K562 (cell line): ENCODE results near the gene C1orf198.

Experiments used
- BRCA1 ChIP-seq, 2 experiments: fragments of 450-650 bp in 1 of 2; sonication (generic) in 1 of 2; formaldehyde crosslinking in 1 of 2; IDR thresholded peaks; 2 replicates each; pipeline versions ENCODE4 v1.5.0 to v1.6.1; 2017 to 2020; ENCODE audit warnings: mild to moderate bottlenecking in 1 of 2, missing genetic modification reagents in 1 of 2
- CBX1 ChIP-seq: sonication (generic); IDR thresholded peaks from 2 replicates; pipeline ENCODE4 v1.6.1; 2016; ENCODE audit warnings: antibody characterized with exemption, low read depth, mild to moderate bottlenecking
- CBX8 ChIP-seq: fragments of 200-600 bp; sonication (generic); IDR thresholded peaks from 2 replicates; pipeline ENCODE4 v1.6.1; 2012; ENCODE audit warnings: borderline replicate concordance, mixed run types, low read depth, mild to moderate bottlenecking, moderate library complexity, mixed read lengths, low read length, control low read depth, inconsistent platforms; ENCODE audit not compliant: poor library complexity, severe bottlenecking; ENCODE audit errors: extremely low read depth
- CEBPB ChIP-seq: fragments of 450-650 bp; IDR thresholded peaks from 2 replicates; pipeline ENCODE4 v1.6.1; 2016; ENCODE audit warnings: missing genetic modification characterization, missing compliant biosample characterization
- POLR2A ChIP-seq: fragments of 450-650 bp; conservative IDR thresholded peaks from 2 replicates; pipeline ENCODE4 v1.6.1; 2016
- SIX5 ChIP-seq, 2 experiments: IDR thresholded peaks; 2 replicates each; pipeline ENCODE4 v1.6.1; 2011; ENCODE audit warnings: low read length in 2 of 2, borderline replicate concordance in 1 of 2, low read depth in 1 of 2, mild to moderate bottlenecking in 1 of 2, moderate library complexity in 1 of 2; ENCODE audit not compliant: insufficient read depth in 1 of 2
- SMARCA4 ChIP-seq: fragments of 450-650 bp; IDR thresholded peaks from 2 replicates; pipeline ENCODE4 v1.6.1; 2016
- STAT5B ChIP-seq: fragments of 250-450 bp; sonication (Bioruptor Pico); IDR thresholded peaks from 2 replicates; pipeline ENCODE4 v1.8.0; 2021; ENCODE audit warnings: mild to moderate bottlenecking, inconsistent platforms
- TF ChIP-seq, protein P1 (sequence below), 3 experiments: IDR thresholded peaks in 2 of 3; conservative IDR thresholded peaks in 1 of 3; 2 replicates each; pipeline ENCODE4 v1.5.1; 2011 to 2012; ENCODE audit warnings: low read length in 3 of 3, mild to moderate bottlenecking in 3 of 3, control low read depth in 2 of 3, improper control_type of control experiment in 1 of 3, inconsistent platforms in 1 of 3, low read depth in 1 of 3, mixed read lengths in 1 of 3, moderate library complexity in 1 of 3; ENCODE audit not compliant: insufficient read depth in 2 of 3
- TF ChIP-seq, protein P2 (sequence below), 2 experiments: fragments of 450-650 bp; formaldehyde crosslinking in 1 of 2; IDR thresholded peaks; 2 replicates each; pipeline versions ENCODE4 v1.4.0 to v1.6.1; 2014 to 2020; ENCODE audit warnings: mild to moderate bottlenecking in 2 of 2, borderline replicate concordance in 1 of 2, low read depth in 1 of 2
- TF ChIP-seq, protein P3 (sequence below): fragments of 250-450 bp; sonication (Bioruptor Pico); IDR thresholded peaks from 2 replicates; pipeline ENCODE4 v1.5.0; 2020; ENCODE audit warnings: mild to moderate bottlenecking
- TF ChIP-seq, protein P4 (sequence below): fragments of 450-650 bp; IDR thresholded peaks from 2 replicates; pipeline ENCODE4 v1.6.1; 2017; ENCODE audit warnings: mild to moderate bottlenecking, moderate library complexity

DNA sequence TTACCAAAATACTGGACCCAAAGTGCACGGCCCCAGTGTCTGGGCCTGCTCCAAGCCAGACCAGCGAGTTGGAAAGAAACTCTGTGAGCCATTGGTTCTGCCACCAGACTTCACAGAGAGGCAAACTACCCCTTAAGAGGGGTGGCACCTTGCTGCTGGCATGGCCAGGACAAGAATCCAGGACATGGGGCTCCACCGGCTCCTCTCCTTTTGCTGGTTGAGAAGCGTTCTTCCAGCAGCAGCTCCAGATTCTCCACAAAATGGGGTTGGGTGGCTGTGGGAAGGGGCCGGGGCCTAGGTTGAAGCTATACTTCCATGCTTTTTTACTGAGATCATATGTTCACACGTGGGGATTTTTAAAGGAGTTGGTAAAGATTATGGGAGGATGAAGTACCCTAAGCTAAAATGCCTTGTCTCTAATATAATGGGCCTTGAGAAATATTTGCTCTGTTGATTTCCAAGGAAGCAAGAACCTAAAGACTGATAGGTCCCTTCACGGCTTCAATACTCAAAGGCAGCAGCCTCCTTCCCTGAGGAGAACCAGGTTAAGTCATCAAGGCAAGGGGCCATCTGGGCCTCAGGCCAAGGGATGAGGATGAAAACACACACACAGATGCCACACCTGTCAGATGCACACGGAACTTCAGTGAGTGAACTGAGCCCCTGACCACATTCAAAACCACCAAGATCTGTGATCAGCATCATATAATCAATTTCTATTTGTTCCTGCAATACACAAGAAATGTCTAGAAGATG is 3.1 kb downstream of the C1orf198 start:
- TF ChIP-seq, protein P1, sequence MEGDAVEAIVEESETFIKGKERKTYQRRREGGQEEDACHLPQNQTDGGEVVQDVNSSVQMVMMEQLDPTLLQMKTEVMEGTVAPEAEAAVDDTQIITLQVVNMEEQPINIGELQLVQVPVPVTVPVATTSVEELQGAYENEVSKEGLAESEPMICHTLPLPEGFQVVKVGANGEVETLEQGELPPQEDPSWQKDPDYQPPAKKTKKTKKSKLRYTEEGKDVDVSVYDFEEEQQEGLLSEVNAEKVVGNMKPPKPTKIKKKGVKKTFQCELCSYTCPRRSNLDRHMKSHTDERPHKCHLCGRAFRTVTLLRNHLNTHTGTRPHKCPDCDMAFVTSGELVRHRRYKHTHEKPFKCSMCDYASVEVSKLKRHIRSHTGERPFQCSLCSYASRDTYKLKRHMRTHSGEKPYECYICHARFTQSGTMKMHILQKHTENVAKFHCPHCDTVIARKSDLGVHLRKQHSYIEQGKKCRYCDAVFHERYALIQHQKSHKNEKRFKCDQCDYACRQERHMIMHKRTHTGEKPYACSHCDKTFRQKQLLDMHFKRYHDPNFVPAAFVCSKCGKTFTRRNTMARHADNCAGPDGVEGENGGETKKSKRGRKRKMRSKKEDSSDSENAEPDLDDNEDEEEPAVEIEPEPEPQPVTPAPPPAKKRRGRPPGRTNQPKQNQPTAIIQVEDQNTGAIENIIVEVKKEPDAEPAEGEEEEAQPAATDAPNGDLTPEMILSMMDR (IDR thresholded peaks at IDR 0.05 in 2 of 3, conservative IDR thresholded peaks at IDR 0.05 in 1 of 3; ENCODE audit: insufficient read depth in 2 of 3, low read depth in 1 of 3, low read length in 3 of 3), result no peak
- TF ChIP-seq, protein P2, sequence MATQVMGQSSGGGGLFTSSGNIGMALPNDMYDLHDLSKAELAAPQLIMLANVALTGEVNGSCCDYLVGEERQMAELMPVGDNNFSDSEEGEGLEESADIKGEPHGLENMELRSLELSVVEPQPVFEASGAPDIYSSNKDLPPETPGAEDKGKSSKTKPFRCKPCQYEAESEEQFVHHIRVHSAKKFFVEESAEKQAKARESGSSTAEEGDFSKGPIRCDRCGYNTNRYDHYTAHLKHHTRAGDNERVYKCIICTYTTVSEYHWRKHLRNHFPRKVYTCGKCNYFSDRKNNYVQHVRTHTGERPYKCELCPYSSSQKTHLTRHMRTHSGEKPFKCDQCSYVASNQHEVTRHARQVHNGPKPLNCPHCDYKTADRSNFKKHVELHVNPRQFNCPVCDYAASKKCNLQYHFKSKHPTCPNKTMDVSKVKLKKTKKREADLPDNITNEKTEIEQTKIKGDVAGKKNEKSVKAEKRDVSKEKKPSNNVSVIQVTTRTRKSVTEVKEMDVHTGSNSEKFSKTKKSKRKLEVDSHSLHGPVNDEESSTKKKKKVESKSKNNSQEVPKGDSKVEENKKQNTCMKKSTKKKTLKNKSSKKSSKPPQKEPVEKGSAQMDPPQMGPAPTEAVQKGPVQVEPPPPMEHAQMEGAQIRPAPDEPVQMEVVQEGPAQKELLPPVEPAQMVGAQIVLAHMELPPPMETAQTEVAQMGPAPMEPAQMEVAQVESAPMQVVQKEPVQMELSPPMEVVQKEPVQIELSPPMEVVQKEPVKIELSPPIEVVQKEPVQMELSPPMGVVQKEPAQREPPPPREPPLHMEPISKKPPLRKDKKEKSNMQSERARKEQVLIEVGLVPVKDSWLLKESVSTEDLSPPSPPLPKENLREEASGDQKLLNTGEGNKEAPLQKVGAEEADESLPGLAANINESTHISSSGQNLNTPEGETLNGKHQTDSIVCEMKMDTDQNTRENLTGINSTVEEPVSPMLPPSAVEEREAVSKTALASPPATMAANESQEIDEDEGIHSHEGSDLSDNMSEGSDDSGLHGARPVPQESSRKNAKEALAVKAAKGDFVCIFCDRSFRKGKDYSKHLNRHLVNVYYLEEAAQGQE (IDR thresholded peaks at IDR 0.05; ENCODE audit: borderline replicate concordance), result no peak
- TF ChIP-seq, protein P2 (CRISPR knock-in tag; IDR thresholded peaks at IDR 0.05; ENCODE audit: low read depth), result no peak
- no peak for TF ChIP-seq STAT5B (CRISPR knock-in tag)
- TF ChIP-seq CBX1, result no peak
- TF ChIP-seq POLR2A, result no peak
- TF ChIP-seq, protein P3, sequence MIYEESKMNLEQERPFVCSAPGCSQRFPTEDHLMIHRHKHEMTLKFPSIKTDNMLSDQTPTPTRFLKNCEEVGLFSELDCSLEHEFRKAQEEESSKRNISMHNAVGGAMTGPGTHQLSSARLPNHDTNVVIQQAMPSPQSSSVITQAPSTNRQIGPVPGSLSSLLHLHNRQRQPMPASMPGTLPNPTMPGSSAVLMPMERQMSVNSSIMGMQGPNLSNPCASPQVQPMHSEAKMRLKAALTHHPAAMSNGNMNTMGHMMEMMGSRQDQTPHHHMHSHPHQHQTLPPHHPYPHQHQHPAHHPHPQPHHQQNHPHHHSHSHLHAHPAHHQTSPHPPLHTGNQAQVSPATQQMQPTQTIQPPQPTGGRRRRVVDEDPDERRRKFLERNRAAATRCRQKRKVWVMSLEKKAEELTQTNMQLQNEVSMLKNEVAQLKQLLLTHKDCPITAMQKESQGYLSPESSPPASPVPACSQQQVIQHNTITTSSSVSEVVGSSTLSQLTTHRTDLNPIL (CRISPR knock-in tag), result no peak
- no peak for TF ChIP-seq CBX8
- no peak for TF ChIP-seq SMARCA4
- no peak for TF ChIP-seq CEBPB (tag)
- TF ChIP-seq BRCA1 (IDR thresholded peaks at IDR 0.05), result no peak
- no peak for TF ChIP-seq BRCA1 (CRISPR knock-in tag; IDR thresholded peaks at IDR 0.05)
- TF ChIP-seq SIX5 (IDR thresholded peaks at IDR 0.05; ENCODE audit: borderline replicate concordance in 1 of 2, insufficient read depth in 1 of 2, low read depth in 1 of 2, low read length in 2 of 2), result no peak
- TF ChIP-seq, protein P4, sequence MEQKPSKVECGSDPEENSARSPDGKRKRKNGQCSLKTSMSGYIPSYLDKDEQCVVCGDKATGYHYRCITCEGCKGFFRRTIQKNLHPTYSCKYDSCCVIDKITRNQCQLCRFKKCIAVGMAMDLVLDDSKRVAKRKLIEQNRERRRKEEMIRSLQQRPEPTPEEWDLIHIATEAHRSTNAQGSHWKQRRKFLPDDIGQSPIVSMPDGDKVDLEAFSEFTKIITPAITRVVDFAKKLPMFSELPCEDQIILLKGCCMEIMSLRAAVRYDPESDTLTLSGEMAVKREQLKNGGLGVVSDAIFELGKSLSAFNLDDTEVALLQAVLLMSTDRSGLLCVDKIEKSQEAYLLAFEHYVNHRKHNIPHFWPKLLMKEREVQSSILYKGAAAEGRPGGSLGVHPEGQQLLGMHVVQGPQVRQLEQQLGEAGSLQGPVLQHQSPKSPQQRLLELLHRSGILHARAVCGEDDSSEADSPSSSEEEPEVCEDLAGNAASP, result no peak
